Suppressor macrophage treated with lipopolysaccharide for 1 hour (primary cell): ENCODE results near the gene ODF2.
A peak's percentile ranks its signal among the peaks of the same experiment; 100 is the strongest.
"Not testable (repeated sequence)": the region's sequence is repeated elsewhere in the genome, so short reads cannot be mapped to it uniquely, and the experiment has no call there.

Source experiments
- DNase-seq, 3 donors: peaks; one replicate each; pipeline ENCODE4 v3.0.0-alpha.2; 2020 to 2022

Gene ODF2

GRCh38 chr9:128424268-128424780, 31.5 kb upstream of the ODF2 start:
- DNase-seq = no peak

GRCh38 chr9:128428644-128429512, 26.9 kb upstream of the ODF2 start:
- DNase-seq = no peak

GRCh38 chr9:128429513-128430086, 26.2 kb upstream of the ODF2 start:
- DNase-seq = no peak

GRCh38 chr9:128431207-128431606, 24.6 kb upstream of the ODF2 start:
- DNase-seq = no peak

- DNase-seq = no peak
These were observed 21.5 kb upstream of the ODF2 start for GRCh38 chr9:128434340-128434739.

GRCh38 chr9:128435611-128436010, 20.2 kb upstream of the ODF2 start:
- no peak for DNase-seq

GRCh38 chr9:128438343-128439109, 17.3 kb upstream of the ODF2 start:
- peak; percentile 87 to 94 (median 92) for DNase-seq

GRCh38 chr9:128439273-128439672, 16.5 kb upstream of the ODF2 start:
- no peak for DNase-seq

GRCh38 chr9:128442150-128442549, 13.7 kb upstream of the ODF2 start:
- DNase-seq = no peak

GRCh38 chr9:128446505-128446904, 9.3 kb upstream of the ODF2 start:
- not testable (repeated sequence) for DNase-seq

GRCh38 chr9:128448746-128449145, 7.1 kb upstream of the ODF2 start:
- DNase-seq = no peak

- no peak for DNase-seq
These were observed 815 bp upstream of the ODF2 start for GRCh38 chr9:128454991-128455390.

GRCh38 chr9:128456613-128457061, 831 bp downstream of the ODF2 start:
- peak; percentile 79 to 87 (median 82) for DNase-seq

- DNase-seq = no peak
These were observed 1.4 kb downstream of the ODF2 start for GRCh38 chr9:128457207-128457606.

GRCh38 chr9:128459011-128459410, 3.2 kb downstream of the ODF2 start:
- no peak for DNase-seq

GRCh38 chr9:128469070-128469469, 13.3 kb downstream of the ODF2 start:
- no peak for DNase-seq

GRCh38 chr9:128470560-128470959, 14.8 kb downstream of the ODF2 start:
- DNase-seq = peak in 1 of 3 donors; percentile 2

- DNase-seq = no peak
These were observed 17.3 kb downstream of the ODF2 start for GRCh38 chr9:128473104-128473503.

- DNase-seq = no peak
These were observed 20.1 kb downstream of the ODF2 start for GRCh38 chr9:128475867-128476266.

GRCh38 chr9:128479262-128479661, 23.5 kb downstream of the ODF2 start:
- DNase-seq = no peak

- no peak for DNase-seq
These were observed 25.8 kb downstream of the ODF2 start for GRCh38 chr9:128481561-128481960.

- no peak for DNase-seq
These were observed 26.4 kb downstream of the ODF2 start for GRCh38 chr9:128482186-128482585.

- DNase-seq = no peak
These were observed 29.0 kb downstream of the ODF2 start for GRCh38 chr9:128484686-128485413.
